ENCODE measurements around the gene SMC4.

SMC4 gene

DNA sequence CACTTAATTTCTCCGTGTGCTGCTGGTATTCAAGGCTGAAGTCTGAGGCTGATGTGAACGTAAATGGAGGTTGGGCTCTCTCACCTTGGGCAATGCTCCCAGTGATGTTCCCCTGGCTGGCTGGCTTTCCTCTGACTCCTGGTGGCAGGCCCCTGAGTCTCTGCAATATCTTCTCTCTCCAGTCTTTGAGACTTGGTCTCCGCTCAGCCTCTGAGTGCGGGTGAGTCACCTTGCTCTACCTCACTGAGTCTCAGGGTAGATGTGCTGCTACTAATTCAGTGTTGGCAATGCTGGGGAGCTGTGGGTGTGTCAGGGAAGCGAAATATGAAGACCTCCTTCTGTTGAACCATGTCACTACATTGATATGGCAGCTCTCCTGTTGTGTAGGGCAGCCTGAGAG is 81.5 kb downstream of the SMC4 start:
- DNase-seq: no peak

DNA sequence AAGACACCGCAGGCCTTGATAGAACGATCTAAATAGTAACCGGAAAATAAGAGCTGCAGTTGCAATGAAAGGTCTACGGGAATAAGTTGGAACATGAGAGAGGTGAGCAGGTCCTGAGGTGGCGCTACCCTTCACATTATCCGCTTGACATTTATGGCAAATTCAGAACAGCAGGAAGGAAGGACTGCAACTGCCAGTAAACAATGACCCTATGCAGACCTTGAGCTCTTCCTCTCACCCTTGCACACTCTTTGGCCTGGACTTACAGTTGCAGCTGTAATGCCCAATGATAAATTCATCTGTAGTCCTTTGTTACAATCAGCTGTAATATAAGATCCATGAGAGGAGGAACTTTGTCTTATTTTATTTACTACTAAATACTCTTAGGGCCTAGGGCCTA is 82.4 kb downstream of the SMC4 start:
- DNase-seq: no peak

DNA sequence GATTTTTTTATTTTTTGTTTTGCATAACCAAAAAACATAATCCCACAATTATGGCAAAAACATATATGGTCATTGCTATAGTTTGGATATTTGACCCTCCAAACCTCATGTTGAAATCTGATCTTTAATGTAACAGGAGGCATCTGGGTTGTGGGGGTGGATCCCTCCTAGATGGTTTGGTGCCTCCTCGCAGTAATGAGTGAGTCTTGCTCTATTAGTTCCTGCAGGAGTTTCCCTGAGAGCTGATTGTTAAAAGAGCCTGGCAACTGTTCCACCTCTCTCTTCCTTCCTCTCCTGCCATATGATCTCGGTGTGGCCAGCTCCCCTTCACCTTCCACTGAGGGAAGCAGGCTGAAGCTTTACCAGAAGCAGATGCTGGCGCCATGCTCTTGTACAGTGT is 83.3 kb downstream of the SMC4 start:
- DNase-seq: no peak
